GM18868 (cell line): Measurements from ENCODE around the gene LRRC8E.

Source experiments
- ATAC-seq: cut with Tn5 transposase; IDR thresholded peaks from one replicate; pipeline ENCODE4 v1.9.1; 2021; ENCODE audit warnings: mild to moderate bottlenecking, moderate library complexity; ENCODE audit not compliant: unreplicated experiment

LRRC8E gene

GRCh38 chr19:7888145-7888825, at the start of gene LRRC8E:
Gene LRRC8E (plus strand): TSS chr19:7888510. CDS start chr19:7895604, 7,094 bp downstream.
- no peak for ATAC-seq

GRCh38 chr19:7839476-7839875, 48.8 kb upstream of the LRRC8E start:
- no peak for ATAC-seq

- no peak for ATAC-seq
Observed at GRCh38 chr19:7840629-7841028, 47.7 kb upstream of the LRRC8E start.

DNA sequence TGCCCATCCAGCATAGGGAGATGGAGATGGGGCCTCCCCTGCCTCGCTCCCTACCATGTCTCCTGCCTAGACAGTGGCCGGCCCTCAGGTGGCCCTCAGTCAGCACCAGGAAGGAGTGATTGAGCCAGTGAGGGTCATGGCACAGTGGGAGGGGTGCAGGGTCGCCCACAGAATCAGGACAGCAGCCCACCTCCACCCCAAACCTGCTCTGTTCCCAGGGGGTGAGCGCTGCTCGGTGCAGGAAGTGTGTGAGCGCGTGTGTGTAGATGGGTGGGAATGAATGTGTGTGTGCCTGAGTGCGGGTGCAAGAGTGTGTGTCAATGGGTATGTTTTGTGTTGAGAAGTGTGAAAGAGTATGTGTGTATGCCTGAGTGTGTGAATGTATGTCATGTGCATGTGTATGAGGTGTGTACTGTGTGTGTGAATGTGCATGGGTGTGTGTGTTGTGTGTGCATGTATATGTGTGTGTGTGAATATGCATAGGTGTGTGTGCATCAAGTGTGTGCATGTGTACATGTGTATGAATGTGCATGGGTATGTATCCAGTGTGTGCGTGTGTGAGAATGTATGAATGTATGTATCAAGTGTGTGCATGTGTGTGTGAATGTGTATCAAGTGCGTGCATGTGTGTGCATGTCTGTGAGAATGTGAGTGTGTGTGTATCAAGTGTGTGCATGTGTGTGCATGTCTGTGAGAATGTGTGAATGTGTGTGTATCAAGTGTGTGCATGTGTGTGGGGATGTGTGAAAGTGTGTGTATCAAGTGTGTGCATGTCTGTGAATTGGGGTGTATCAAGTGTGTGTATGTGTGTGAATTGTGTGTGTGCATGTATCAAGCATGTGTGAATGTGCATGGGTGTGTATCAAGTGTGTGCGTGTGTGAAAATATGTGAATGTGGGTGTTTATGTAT, 46.3 kb upstream of the LRRC8E start:
- ATAC-seq: no peak

- no peak for ATAC-seq
Observed at GRCh38 chr19:7842661-7843294, 45.5 kb upstream of the LRRC8E start.

- ATAC-seq: no peak
Observed at GRCh38 chr19:7843521-7843920, 44.8 kb upstream of the LRRC8E start.

DNA sequence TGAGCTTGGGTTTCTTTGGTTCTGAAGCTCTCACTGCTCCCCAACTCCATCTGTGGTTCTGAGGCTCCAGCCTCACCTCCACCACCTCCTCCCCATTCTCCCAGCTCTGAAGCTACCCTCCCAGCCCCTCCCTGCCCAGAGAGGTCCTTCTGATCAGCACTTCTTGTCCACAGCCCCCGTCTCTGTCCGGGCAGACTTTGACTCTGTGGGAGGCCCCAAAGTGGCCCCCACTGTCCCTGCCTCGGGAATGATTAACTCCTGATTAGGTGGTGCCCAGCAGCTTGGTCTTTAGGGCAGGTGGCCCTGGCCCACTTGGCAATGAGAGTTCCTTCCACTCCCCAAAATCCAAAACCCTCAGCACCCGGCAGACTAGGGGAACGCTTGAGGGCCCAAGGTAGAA, 43.9 kb upstream of the LRRC8E start:
- ATAC-seq: no peak

DNA sequence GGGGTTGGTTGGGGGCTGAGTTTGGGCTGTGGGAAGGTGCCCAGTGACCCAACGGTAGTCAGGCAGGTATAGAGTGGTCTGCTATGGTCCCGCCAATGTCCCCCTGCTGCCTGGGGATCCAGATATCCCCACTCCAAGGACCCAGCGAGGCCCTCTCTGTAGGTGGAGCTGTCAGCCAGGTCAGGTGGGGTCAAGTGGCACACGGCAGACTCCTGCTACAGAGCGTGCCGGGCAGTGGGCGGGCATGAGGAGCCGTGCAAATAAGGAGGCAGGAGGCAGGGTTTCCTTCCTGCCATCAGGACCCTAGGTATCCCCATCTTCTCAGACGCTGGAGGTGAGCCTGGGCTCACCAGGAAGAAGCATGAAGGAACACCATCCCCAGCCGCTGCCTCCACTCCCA, 43.4 kb upstream of the LRRC8E start:
- no peak for ATAC-seq

DNA sequence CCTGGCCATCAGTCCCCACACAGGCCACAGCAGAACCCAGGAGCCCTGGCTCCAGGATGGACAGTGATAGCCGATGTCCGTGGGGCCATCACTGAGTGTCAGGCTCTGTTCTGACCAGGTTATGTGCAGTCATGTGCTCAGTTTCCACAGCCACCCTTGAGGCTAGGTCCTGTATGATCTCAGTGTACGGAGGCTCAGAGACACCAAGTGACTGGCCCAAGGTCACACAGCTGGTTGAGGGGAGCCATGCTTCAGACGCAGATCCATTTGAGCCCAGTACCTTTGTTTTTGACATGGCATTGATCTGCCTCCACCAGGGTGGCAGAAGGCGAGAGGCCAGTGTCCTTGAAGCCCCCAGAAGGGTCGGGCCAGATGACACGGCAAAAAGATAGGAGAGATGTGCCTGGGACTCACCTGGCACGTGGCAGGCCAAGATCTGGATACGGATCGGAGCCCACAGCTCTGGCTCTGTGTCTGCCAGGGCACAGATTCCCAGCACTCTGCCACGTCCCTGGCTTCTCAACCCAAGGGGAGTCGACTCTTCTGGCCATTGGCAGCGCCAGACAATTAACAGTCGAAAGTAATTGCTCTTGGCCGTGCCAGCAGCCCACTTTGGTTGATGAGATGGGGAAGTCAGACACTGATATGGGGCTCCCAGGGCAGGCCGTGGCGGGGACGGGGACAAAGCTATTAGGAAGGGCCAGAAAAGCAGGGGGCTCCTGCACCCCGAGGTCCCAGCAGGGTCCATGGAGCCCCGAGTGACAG, 42.7 kb upstream of the LRRC8E start:
- ATAC-seq: no peak

GRCh38 chr19:7846155-7846646, 42.1 kb upstream of the LRRC8E start:
- ATAC-seq: no peak

DNA sequence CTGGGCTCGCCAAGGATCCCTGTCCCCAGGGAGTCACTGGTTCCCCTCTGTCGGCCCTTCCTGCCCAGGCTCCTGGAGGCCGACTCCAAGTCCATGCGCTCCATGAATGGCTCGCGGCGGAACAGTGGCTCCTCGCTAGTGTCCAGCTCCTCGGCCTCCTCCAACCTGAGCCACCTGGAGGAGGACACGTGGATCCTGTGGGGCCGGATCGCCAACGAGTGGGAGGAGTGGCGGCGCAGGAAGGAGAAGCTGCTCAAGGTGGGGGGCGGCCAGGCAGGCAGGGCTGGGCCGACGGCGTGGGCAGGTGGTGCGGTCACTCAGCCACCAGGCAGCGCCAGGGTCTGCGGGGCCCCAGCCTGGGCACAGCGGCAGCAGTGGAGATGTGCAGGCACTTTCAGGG, 40.6 kb upstream of the LRRC8E start:
- ATAC-seq: no peak

DNA sequence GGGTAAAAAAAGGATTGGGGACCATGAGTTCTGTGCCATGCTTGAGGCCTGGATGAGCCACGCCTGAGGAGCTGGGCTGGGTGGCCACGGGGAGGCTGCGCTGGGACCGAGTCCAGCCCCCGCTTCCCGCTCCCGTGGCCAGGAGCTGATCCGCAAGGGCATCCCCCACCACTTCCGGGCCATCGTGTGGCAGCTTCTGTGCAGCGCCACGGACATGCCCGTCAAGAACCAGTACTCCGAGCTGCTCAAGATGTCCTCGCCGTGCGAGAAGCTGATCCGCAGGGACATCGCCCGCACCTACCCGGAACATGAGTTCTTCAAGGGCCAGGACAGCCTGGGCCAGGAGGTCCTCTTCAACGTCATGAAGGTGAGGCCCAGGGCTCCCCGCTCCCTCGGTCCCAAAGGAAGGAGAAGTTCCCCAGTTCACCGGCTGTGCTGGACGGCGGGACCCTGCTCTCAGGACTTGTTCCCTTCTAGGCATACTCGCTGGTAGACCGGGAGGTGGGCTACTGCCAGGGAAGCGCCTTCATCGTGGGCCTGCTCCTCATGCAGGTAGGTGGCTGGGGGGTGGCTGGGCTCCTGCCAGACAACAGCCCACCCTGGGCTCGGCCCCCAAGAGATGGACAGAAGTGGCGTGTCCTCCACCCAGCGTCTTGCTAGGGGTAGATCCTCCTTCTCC, 39.4 kb upstream of the LRRC8E start:
- no peak for ATAC-seq

DNA sequence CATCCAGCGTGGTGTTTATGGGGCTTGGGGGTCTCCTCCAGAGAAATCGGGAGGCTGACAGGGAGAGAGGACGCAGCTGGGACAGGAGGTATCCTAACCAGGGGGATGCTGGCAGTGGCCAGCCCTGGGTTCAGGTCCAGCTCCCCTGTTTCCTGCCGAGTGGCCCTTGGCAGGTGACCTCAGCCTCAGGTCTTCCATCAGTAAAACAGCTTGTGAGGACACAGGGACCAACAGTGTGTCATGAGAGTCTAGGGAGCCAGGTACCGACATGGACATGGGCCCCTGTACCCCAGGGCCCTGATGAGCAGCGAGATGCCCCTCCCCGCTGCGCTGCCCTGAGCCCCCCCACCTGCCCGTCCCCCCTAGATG, 38.7 kb upstream of the LRRC8E start:
- ATAC-seq: no peak

- ATAC-seq: no peak
Observed at GRCh38 chr19:7850000-7850813, 38.1 kb upstream of the LRRC8E start.

- ATAC-seq: no peak
Observed at GRCh38 chr19:7850945-7851622, 37.2 kb upstream of the LRRC8E start.

GRCh38 chr19:7851623-7852500, 36.4 kb upstream of the LRRC8E start:
- no peak for ATAC-seq

DNA sequence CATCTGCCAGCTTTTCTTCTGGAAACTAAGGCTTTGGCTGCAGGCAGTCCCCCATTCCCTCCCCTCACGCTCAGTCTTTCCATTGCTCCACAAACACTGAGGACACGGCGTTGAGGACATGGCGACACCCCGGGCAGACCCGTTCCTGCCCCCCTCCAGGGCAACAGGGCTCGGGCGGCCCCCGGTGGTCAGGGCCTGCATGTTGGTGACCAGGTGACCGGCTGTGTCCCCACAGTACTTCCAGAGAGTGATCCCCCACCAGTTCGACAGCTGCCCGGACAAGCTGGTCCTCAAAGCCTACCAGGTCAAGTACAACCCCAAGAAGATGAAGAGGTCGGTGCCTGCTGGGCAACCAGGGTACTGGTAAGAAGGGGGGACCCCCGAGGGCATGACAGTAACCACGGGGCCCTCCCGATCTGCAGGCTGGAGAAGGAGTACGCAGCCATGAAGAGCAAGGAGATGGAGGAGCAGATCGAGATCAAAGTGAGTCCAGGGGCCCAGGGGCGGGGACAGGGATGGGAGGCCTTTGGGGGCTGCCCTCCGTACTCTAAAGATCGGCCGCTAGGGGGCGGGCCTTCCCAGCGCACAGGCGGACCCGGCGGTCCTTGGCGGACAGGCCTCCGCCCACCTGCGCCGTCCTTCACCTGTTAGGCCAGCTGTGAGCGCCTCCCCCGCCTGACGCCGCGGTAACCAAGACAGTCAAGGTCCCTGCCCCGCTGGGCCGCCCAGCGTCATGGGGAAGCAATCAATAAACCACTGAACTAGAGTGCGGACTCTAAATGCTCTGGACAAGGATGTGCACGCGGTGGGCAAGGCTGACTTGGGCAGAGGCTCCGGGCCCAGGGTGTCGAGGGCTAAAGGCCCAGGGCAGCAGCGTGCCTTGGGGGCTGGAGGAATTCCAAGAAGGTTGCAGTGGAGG, 35.2 kb upstream of the LRRC8E start:
- no peak for ATAC-seq
